ENCODE data around the gene NDUFS7. TPM values are rescaled to one million over a fixed set of nuclear protein-coding genes. Genes with fewer than 3 reads are reported as not detected.

Gene NDUFS7
- total and polyA plus RNA-seq, 9 of the 15 experiments (the other 6 are each of a cell fraction or from before 2014, with no cell fraction given) = 6.0 to 271 (median 60.6) TPM

- Histone ChIP-seq H3K27ac (ENCODE audit: extremely low read depth, low read depth, low read length) (no peak overlapping the region), H3K27me3 (ENCODE audit: control insufficient read depth in 2 of 2, insufficient read depth in 2 of 2, low read length in 2 of 2) (no peaks in the 10 kb centered on the region), H3K36me3 (ENCODE audit: control insufficient read depth, insufficient read depth, low read length) (peaks cover 92% of the 10 kb centered on the region), H3K9me3 (replicated peaks; ENCODE audit: control insufficient read depth, insufficient read depth, low read depth, low read length) (no peaks in the 10 kb centered on the region), H3K4me2 (ENCODE audit: insufficient read depth, low read length) (no peak overlapping the region), H3K9me1 (ENCODE audit: control insufficient read depth, insufficient read depth, low read length) (peaks cover 3% of the 10 kb centered on the region), H3K4me3 (no peak overlapping the region), H3K9ac (ENCODE audit: insufficient read depth in 1 of 2, low read depth in 2 of 2, low read length in 2 of 2) (peak overlapping the region in 1 of 2 experiments; percentile 61; a peak in 2 of 4 replicates), H4K20me1 (replicated peaks; ENCODE audit: control insufficient read depth, insufficient read depth, low read length) (peaks cover 15% of the 10 kb centered on the region), H3K79me2 (ENCODE audit: control insufficient read depth, insufficient read depth, low read length) (peaks cover 22% of the 10 kb centered on the region), H2AFZ (ENCODE audit: low read depth, low read length) (no peak overlapping the region), H3K4me1 (replicated peaks in 1 of 2; ENCODE audit: control insufficient read depth in 2 of 2, insufficient read depth in 2 of 2, low read length in 2 of 2) (peaks cover 0 to 59% of the 10 kb centered on the region in 2 experiments; a peak in 2 of 5 replicates)
- in situ Hi-C loops (cut with MboI) = no loop called here
- FAIRE-seq (no peak), ATAC-seq (no peak), DNase-seq (ENCODE audit: extremely low read depth in 1 of 4, low spot score in 3 of 4) (no peak)
- BruUV-seq (replicated peaks) = no TSS peak
- WGBS (ENCODE audit: insufficient coverage, low coverage, missing lambda C conversion rate) = 96% methylated on average over 10 of the region's 14 CpGs
- intact Hi-C loops (cut with micrococcal nuclease) = no loop called here
- no peak for TF ChIP-seq SP1 (CRISPR knock-in tag; IDR thresholded peaks at IDR 0.05)
- no peak for TF ChIP-seq TGIF2 (CRISPR knock-in tag; IDR thresholded peaks at IDR 0.05)
- TF ChIP-seq FOXJ2 (tag; IDR thresholded peaks at IDR 0.05) = no peak
- no peak for TF ChIP-seq NKRF (IDR thresholded peaks at IDR 0.05; ENCODE audit: borderline replicate concordance)
- TF ChIP-seq AFF1 (IDR thresholded peaks at IDR 0.05; ENCODE audit: low read depth in 1 of 2, partially characterized antibody in 2 of 2) = no peak
- TF ChIP-seq ZNF589 (CRISPR knock-in tag; IDR thresholded peaks at IDR 0.05; ENCODE audit: low read depth) = no peak
- TF ChIP-seq E2F6 (IDR thresholded peaks at IDR 0.05; ENCODE audit: borderline replicate concordance in 1 of 2, extremely low read depth in 1 of 2, insufficient read depth in 1 of 2, insufficient read length in 1 of 2, low read depth in 1 of 2, low read length in 1 of 2, poor library complexity in 1 of 2, severe bottlenecking in 1 of 2) = no peak
- no peak for TF ChIP-seq MITF (IDR thresholded peaks at IDR 0.05)
- peak; percentile 16 for TF ChIP-seq RBM22 (IDR thresholded peaks at IDR 0.05; ENCODE audit: low read depth, low read length, poor library complexity, severe bottlenecking)
- POLR2A ChIA-PET = interaction anchor here (1.0 to 1.2 kb wide), 2 partner anchors 8 to 13 kb away, joined by 4 to 5 read pairs; no protein-coding TSS in a partner anchor
- CTCF ChIA-PET (ENCODE audit: low intra/inter-chr PET ratio) = no interaction called here
Observed at GRCh38 chr19:1429750-1430149, 46.0 kb downstream of the NDUFS7 start.
